Liver (tissue), 9 donors: ENCODE data around the gene GATD1. TPM values are rescaled to one million over a fixed set of nuclear protein-coding genes. Genes with fewer than 3 reads are reported as not detected.

Experiments used
- DNase-seq: peaks from one replicate; pipeline ENCODE4 v3.0.0-alpha.2; 2017; ENCODE audit warnings: low spot score
- H3K27ac ChIP-seq, 2 donors: one replicate each; pipeline ENCODE4 v1.7.0; 2013; ENCODE audit warnings: inconsistent platforms in 2 of 2, low read length in 2 of 2, control low read depth in 1 of 2, low read depth in 1 of 2, mild to moderate bottlenecking in 1 of 2
- H3K27me3 ChIP-seq, 4 donors: one replicate each; pipeline versions ENCODE4 v1.6.1 to v1.7.0; 2013; ENCODE audit warnings: low read length in 3 of 4, inconsistent platforms in 1 of 4, mild to moderate bottlenecking in 1 of 4, moderate library complexity in 1 of 4; ENCODE audit not compliant: control insufficient read depth in 4 of 4, insufficient read depth in 4 of 4
- H3K36me3 ChIP-seq, 4 donors: one replicate each; pipeline versions ENCODE4 v1.6.1 to v1.7.0; 2013; ENCODE audit warnings: low read length in 3 of 4, mild to moderate bottlenecking in 3 of 4, low read depth in 1 of 4, moderate library complexity in 1 of 4; ENCODE audit not compliant: control insufficient read depth in 4 of 4, insufficient read depth in 3 of 4
- H3K4me1 ChIP-seq, 4 donors: one replicate each; pipeline versions ENCODE4 v1.6.1 to v1.7.0; 2013; ENCODE audit warnings: low read length in 3 of 4, mild to moderate bottlenecking in 3 of 4, moderate library complexity in 1 of 4; ENCODE audit not compliant: control insufficient read depth in 4 of 4, insufficient read depth in 4 of 4
- H3K4me3 ChIP-seq, 3 donors: one replicate each; pipeline versions ENCODE4 v1.6.1 to v1.7.0; 2013; ENCODE audit warnings: low read length in 3 of 3, control low read depth in 1 of 3, low read depth in 1 of 3, mild to moderate bottlenecking in 1 of 3
- H3K9ac ChIP-seq, 2 donors: one replicate each; pipeline ENCODE4 v1.7.0; 2013; ENCODE audit warnings: low read length in 2 of 2, mild to moderate bottlenecking in 2 of 2, moderate library complexity in 2 of 2, control low read depth in 1 of 2, low read depth in 1 of 2
- H3K9me3 ChIP-seq, 4 donors: one replicate each; pipeline versions ENCODE4 v1.6.1 to v1.7.0; 2013; ENCODE audit warnings: low read length in 3 of 4; ENCODE audit not compliant: control insufficient read depth in 4 of 4
- FOXA1 ChIP-seq: IDR thresholded peaks from 2 replicates; pipeline ENCODE4 v1.6.1; 2016; ENCODE audit warnings: antibody characterized with exemption
- FOXA2 ChIP-seq: IDR thresholded peaks from 2 replicates; pipeline ENCODE4 v1.6.1; 2016; ENCODE audit warnings: antibody characterized with exemption
- GABPA ChIP-seq, 2 donors: IDR thresholded peaks in 1 of 2; conservative IDR thresholded peaks in 1 of 2; 2 replicates each; pipeline ENCODE4 v1.6.1; 2016; ENCODE audit warnings: antibody characterized with exemption in 2 of 2, mild to moderate bottlenecking in 1 of 2, moderate library complexity in 1 of 2
- HNF4A ChIP-seq, 2 donors: conservative IDR thresholded peaks; 2 replicates each; pipeline ENCODE4 v1.6.1; 2016; ENCODE audit warnings: antibody characterized with exemption in 2 of 2, mild to moderate bottlenecking in 2 of 2
- NR2F2 ChIP-seq: IDR thresholded peaks from 2 replicates; pipeline ENCODE4 v1.6.1; 2016; ENCODE audit warnings: antibody characterized with exemption
- RXRA ChIP-seq, 2 donors: IDR thresholded peaks; 2 replicates each; pipeline ENCODE4 v1.6.1; 2017 to 2018; ENCODE audit warnings: antibody characterized with exemption in 2 of 2, mild to moderate bottlenecking in 1 of 2
- SP1 ChIP-seq: IDR thresholded peaks from 2 replicates; pipeline ENCODE4 v1.6.1; 2018; ENCODE audit warnings: antibody characterized with exemption, mild to moderate bottlenecking
- TAF1 ChIP-seq: conservative IDR thresholded peaks from 2 replicates; pipeline ENCODE4 v1.6.1; 2016; ENCODE audit warnings: antibody characterized with exemption, mild to moderate bottlenecking
- YY1 ChIP-seq: IDR thresholded peaks from 2 replicates; pipeline ENCODE4 v1.6.1; 2016; ENCODE audit warnings: antibody characterized with exemption, mild to moderate bottlenecking
- WGBS: extraction: QIAGEN DNeasy Blood & Tissue Kit; methylation state at CpG from one replicate; pipeline ENCODE4 v1.1.7; 2013; 5-methylcytosine and 5-hydroxymethylcytosine counted together
- polyA plus RNA-seq, 2 donors: library from polyadenylated mRNA; stranded (reverse) in 1 of 2; unstranded in 1 of 2; fragments of 200-250 nt in 1 of 2; fragments of >200 nt in 1 of 2; fragmentation: Nextera tagmentation in 1 of 2; extraction: Ambion mirVana in 1 of 2; gene quantifications; one replicate each; pipeline versions ENCODE4 v1.2.1 to v1.2.3, GENCODE V29; 2013 to 2015
- total RNA-seq, 2 donors: library from RNA; depleted of rRNA; stranded (reverse); fragments of >200 nt; gene quantifications; one replicate each; pipeline ENCODE4 v1.2.3, GENCODE V29; 2014
- TF ChIP-seq, protein P1 (sequence below): IDR thresholded peaks from 2 replicates; pipeline ENCODE4 v1.6.1; 2016; ENCODE audit warnings: antibody characterized with exemption, mild to moderate bottlenecking
- TF ChIP-seq, protein P2 (sequence below): fragments of 150-350 bp; IDR thresholded peaks from 2 replicates; pipeline ENCODE4 v1.5.1; 2017; ENCODE audit warnings: improper control_type of control experiment, low read depth, low read length; ENCODE audit not compliant: missing input control
- TF ChIP-seq, protein P3 (sequence below): IDR thresholded peaks from 2 replicates; pipeline ENCODE4 v1.6.1; 2016; ENCODE audit warnings: antibody characterized with exemption
- TF ChIP-seq, protein P4 (sequence below): IDR thresholded peaks from 2 replicates; pipeline ENCODE4 v1.6.1; 2016; ENCODE audit warnings: antibody characterized with exemption
- donor health status: healthy.
- donor health status: healthy.
- donor health status: healthy.
- donor health status: healthy.
- donor health status: healthy.

Gene GATD1
- total and polyA plus RNA-seq, 4 donors = 22.7 to 37.2 (median 24.6) TPM

- Histone ChIP-seq H3K27me3 (no peaks in the 10 kb centered on the region), H3K27ac (no peak overlapping the region), H3K9ac (no peak overlapping the region), H3K36me3 (peaks cover 0 to 10% (median 8%) of the 10 kb centered on the region in 4 donors), H3K9me3 (no peaks in the 10 kb centered on the region), H3K4me3 (no peak overlapping the region), H3K4me1 (peaks cover 0 to 6% (median under 1%) of the 10 kb centered on the region in 4 donors)
- TF ChIP-seq, protein P1, sequence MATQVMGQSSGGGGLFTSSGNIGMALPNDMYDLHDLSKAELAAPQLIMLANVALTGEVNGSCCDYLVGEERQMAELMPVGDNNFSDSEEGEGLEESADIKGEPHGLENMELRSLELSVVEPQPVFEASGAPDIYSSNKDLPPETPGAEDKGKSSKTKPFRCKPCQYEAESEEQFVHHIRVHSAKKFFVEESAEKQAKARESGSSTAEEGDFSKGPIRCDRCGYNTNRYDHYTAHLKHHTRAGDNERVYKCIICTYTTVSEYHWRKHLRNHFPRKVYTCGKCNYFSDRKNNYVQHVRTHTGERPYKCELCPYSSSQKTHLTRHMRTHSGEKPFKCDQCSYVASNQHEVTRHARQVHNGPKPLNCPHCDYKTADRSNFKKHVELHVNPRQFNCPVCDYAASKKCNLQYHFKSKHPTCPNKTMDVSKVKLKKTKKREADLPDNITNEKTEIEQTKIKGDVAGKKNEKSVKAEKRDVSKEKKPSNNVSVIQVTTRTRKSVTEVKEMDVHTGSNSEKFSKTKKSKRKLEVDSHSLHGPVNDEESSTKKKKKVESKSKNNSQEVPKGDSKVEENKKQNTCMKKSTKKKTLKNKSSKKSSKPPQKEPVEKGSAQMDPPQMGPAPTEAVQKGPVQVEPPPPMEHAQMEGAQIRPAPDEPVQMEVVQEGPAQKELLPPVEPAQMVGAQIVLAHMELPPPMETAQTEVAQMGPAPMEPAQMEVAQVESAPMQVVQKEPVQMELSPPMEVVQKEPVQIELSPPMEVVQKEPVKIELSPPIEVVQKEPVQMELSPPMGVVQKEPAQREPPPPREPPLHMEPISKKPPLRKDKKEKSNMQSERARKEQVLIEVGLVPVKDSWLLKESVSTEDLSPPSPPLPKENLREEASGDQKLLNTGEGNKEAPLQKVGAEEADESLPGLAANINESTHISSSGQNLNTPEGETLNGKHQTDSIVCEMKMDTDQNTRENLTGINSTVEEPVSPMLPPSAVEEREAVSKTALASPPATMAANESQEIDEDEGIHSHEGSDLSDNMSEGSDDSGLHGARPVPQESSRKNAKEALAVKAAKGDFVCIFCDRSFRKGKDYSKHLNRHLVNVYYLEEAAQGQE = no peak
- TF ChIP-seq RXRA (IDR thresholded peaks at IDR 0.05) (no peak), TAF1 (no peak), YY1 (no peak)
- TF ChIP-seq, protein P2, sequence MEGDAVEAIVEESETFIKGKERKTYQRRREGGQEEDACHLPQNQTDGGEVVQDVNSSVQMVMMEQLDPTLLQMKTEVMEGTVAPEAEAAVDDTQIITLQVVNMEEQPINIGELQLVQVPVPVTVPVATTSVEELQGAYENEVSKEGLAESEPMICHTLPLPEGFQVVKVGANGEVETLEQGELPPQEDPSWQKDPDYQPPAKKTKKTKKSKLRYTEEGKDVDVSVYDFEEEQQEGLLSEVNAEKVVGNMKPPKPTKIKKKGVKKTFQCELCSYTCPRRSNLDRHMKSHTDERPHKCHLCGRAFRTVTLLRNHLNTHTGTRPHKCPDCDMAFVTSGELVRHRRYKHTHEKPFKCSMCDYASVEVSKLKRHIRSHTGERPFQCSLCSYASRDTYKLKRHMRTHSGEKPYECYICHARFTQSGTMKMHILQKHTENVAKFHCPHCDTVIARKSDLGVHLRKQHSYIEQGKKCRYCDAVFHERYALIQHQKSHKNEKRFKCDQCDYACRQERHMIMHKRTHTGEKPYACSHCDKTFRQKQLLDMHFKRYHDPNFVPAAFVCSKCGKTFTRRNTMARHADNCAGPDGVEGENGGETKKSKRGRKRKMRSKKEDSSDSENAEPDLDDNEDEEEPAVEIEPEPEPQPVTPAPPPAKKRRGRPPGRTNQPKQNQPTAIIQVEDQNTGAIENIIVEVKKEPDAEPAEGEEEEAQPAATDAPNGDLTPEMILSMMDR = no peak
- no peak for DNase-seq
- 72% methylated on average over 28 of the region's 28 CpGs for WGBS
Observed at GRCh38 chr11:788009-788640, 10.8 kb upstream of the GATD1 start.

- 89% methylated on average over 24 of the region's 24 CpGs for WGBS
- Histone ChIP-seq H3K27me3 (no peaks in the 10 kb centered on the region), H3K36me3 (peaks cover 0 to 8% (median 5%) of the 10 kb centered on the region in 4 donors), H3K4me1 (peaks cover 0 to 6% (median under 1%) of the 10 kb centered on the region in 4 donors), H3K9ac (no peak overlapping the region), H3K9me3 (no peaks in the 10 kb centered on the region), H3K4me3 (no peak overlapping the region), H3K27ac (no peak overlapping the region)
- TF ChIP-seq SP1 = no peak
- TF ChIP-seq FOXA2 = no peak
- no peak for DNase-seq
Observed at GRCh38 chr11:787084-787675, 9.9 kb upstream of the GATD1 start.

DNA sequence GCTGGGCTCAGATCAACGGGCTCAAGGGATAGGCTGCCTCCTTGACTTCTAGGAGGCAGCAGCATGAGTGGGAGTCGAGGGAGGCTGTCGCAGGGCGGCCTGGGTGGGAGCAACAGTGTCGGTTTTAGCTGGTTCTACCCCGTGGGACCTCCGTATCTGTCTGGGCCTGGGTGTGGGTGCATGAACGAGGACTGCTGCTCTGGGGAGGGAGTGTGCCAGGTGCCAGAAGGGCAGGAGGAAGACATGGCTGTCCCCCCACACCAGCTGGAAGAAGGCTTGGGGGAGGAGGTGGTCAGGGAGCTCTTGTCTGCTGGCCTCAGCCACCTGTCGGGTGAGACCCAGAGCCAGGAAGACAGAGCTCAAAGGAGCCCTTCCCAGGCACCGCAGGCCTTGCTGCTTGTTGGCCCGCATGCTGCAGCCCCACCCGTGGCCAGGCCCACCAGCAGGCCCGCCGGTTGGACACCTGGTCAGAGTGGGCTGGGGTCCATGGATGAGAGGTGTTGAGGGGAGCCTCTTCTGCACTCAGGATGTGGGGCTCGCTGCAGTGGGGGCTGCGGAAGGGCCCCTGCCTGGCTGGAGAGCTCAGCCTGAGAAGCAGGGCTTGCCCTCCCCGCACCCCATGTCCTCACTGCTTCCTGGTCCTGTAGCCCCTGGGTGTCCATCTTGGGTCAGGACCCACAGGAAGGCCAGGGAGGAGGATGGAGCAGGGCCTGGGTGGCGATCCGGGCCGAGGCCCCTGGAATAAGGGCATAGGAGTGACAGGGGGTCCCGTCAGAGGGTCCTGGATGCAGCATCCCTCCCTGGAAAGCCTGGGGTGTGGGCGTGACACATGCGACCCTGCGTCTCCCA lies 9.2 kb upstream of the GATD1 start:
- H3K27ac ChIP-seq = no peak overlapping the region
- DNase-seq = no peak
- TF ChIP-seq NR2F2 (no peak), GABPA (IDR thresholded peaks at IDR 0.05 in 1 of 2, conservative IDR thresholded peaks at IDR 0.05 in 1 of 2) (no peak), FOXA1 (no peak), YY1 (no peak), HNF4A (conservative IDR thresholded peaks at IDR 0.05) (no peak), FOXA2 (no peak)
- TF ChIP-seq, protein P1 = no peak
- TF ChIP-seq, protein P3, sequence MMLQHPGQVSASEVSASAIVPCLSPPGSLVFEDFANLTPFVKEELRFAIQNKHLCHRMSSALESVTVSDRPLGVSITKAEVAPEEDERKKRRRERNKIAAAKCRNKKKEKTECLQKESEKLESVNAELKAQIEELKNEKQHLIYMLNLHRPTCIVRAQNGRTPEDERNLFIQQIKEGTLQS = no peak
- TF ChIP-seq, protein P4, sequence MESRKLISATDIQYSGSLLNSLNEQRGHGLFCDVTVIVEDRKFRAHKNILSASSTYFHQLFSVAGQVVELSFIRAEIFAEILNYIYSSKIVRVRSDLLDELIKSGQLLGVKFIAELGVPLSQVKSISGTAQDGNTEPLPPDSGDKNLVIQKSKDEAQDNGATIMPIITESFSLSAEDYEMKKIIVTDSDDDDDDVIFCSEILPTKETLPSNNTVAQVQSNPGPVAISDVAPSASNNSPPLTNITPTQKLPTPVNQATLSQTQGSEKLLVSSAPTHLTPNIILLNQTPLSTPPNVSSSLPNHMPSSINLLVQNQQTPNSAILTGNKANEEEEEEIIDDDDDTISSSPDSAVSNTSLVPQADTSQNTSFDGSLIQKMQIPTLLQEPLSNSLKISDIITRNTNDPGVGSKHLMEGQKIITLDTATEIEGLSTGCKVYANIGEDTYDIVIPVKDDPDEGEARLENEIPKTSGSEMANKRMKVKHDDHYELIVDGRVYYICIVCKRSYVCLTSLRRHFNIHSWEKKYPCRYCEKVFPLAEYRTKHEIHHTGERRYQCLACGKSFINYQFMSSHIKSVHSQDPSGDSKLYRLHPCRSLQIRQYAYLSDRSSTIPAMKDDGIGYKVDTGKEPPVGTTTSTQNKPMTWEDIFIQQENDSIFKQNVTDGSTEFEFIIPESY = no peak

More for the DNA sequence above, 9.2 kb upstream of the GATD1 start:
- Histone ChIP-seq H3K9ac (no peak overlapping the region), H3K36me3 (peaks cover 0 to 6% (median 2%) of the 10 kb centered on the region in 4 donors), H3K27me3 (no peaks in the 10 kb centered on the region), H3K4me1 (peaks cover 0 to 6% (median under 1%) of the 10 kb centered on the region in 4 donors), H3K9me3 (no peaks in the 10 kb centered on the region), H3K4me3 (no peak overlapping the region)
- 87% methylated on average over 24 of the region's 24 CpGs for WGBS
